Right lobe of liver (tissue), 6 donors: ENCODE measurements around the gene TMEM72. TPM values are rescaled to one million over a fixed set of nuclear protein-coding genes. Genes with fewer than 3 reads are reported as not detected.
A peak's percentile ranks its signal among the peaks of the same experiment; 100 is the strongest.

Source experiments
- ATAC-seq, 4 donors: fragments of 200-7000 bp; cut with Tn5 transposase; one replicate each; pipeline ENCODE4 v1.9.1; 2020; ENCODE audit warnings: mild to moderate bottlenecking in 4 of 4, moderate library complexity in 4 of 4
- DNase-seq, 3 donors: peaks; one replicate each; pipeline ENCODE4 v3.0.0-alpha.2; 2020
- H3K27ac ChIP-seq, 3 donors: fragments of 200-600 bp; one replicate each; pipeline ENCODE4 v1.8.0; 2022
- H3K27me3 ChIP-seq, 2 donors: fragments of 200-600 bp; one replicate each; pipeline ENCODE4 v1.8.0; 2022
- H3K36me3 ChIP-seq, 4 donors: fragments of 200-600 bp; sonication (generic) in 1 of 4; one replicate each; pipeline versions ENCODE4 v1.5.1 to v1.8.0; 2017 to 2022; ENCODE audit warnings: control low read depth in 1 of 4
- H3K4me1 ChIP-seq, 4 donors: fragments of 200-600 bp; sonication (generic) in 1 of 4; one replicate each; pipeline versions ENCODE4 v1.5.1 to v1.8.0; 2017 to 2022; ENCODE audit warnings: control low read depth in 1 of 4
- H3K4me3 ChIP-seq, 3 donors: fragments of 200-600 bp; one replicate each; pipeline ENCODE4 v1.8.0; 2022
- H3K9me3 ChIP-seq, 4 donors: fragments of 200-600 bp; sonication (generic) in 1 of 4; one replicate each; pipeline versions ENCODE4 v1.5.1 to v1.8.0; 2017 to 2022; ENCODE audit warnings: control low read depth in 1 of 4
- CTCF ChIP-seq, 4 donors: fragments of 200-600 bp in 3 of 4; fragments of 450-650 bp in 1 of 4; IDR thresholded peaks; one replicate each; pipeline versions ENCODE4 v1.5.1 to v1.8.0; 2016 to 2022; ENCODE audit warnings: antibody characterized with exemption in 4 of 4, mild to moderate bottlenecking in 2 of 4
- POLR2A ChIP-seq: fragments of 450-650 bp; IDR thresholded peaks from one replicate; pipeline ENCODE4 v1.6.1; 2017; ENCODE audit warnings: antibody characterized with exemption, mild to moderate bottlenecking
- WGBS: methylation state at CpG from one replicate; pipeline ENCODE4 v1.1.6; 2018; ENCODE audit warnings: low coverage, low lambda C conversion rate; ENCODE audit not compliant: insufficient coverage; ENCODE audit errors: missing lambda C conversion rate; 5-methylcytosine and 5-hydroxymethylcytosine counted together
- intact Hi-C, 2 donors: fragments of 100-400 bp; cut with DNase I; formaldehyde crosslinking; loops; one replicate each; pipeline versions ENCODE4 v1.11.2 to v1.14.1; 2022
- total RNA-seq, 6 experiments: library from RNA; depleted of rRNA in 2 of 6; stranded (reverse); fragments of >200 nt in 2 of 6; fragmentation: NEBNext Ultra II Directional in 3 of 6; extraction: Animal tissue kit (Norgen Biotek cat#: 25700) in 3 of 6; gene quantifications; one replicate each; pipeline versions ENCODE4 v1.1.0 to v1.2.4, GENCODE V29; 2016 to 2023
- donor health status: DM: no; HTN: yes; CAD: no.
- donor health status: DM: no; HTN: no; CAD: no.
- donor health status: DM: no; HTN: no; CAD: no.
- donor health status: DM: no; HTN: yes; CAD: no.
- donor health status: DM: no; HTN: yes; CAD: no.

TMEM72 gene
- total RNA-seq, 6 experiments from 2014 or later: not detected

- peak in 1 of 4 donors; percentile 14 for ATAC-seq
- Histone ChIP-seq H3K9me3 (no peaks in the 10 kb centered on the region), H3K4me3 (no peak overlapping the region), H3K27me3 (no peaks in the 10 kb centered on the region), H3K4me1 (peaks cover 0 to 14% (median 0%) of the 10 kb centered on the region in 4 donors), H3K36me3 (peaks cover 0 to 4% (median 0%) of the 10 kb centered on the region in 4 donors), H3K27ac (no peak overlapping the region)
- WGBS: 89% methylated on average over 9 of the region's 10 CpGs
- TF ChIP-seq CTCF (IDR thresholded peaks at IDR 0.05): no peak
- TF ChIP-seq POLR2A: no peak
- intact Hi-C loops: no loop called here
- no peak for DNase-seq
Measured at GRCh38 chr10:44950326-44951225, 39.4 kb downstream of the TMEM72 start.

- Histone ChIP-seq H3K4me1 (peaks cover 0 to 15% (median 0%) of the 10 kb centered on the region in 4 donors), H3K27ac (no peak overlapping the region), H3K36me3 (peaks cover 0 to 4% (median 0%) of the 10 kb centered on the region in 4 donors), H3K4me3 (no peak overlapping the region), H3K9me3 (no peaks in the 10 kb centered on the region), H3K27me3 (no peaks in the 10 kb centered on the region)
- DNase-seq (no peak), ATAC-seq (no peak)
- 94% methylated on average over 7 of the region's 7 CpGs for WGBS
- TF ChIP-seq POLR2A (no peak), CTCF (IDR thresholded peaks at IDR 0.05) (no peak)
- intact Hi-C loops: no loop called here
Measured at GRCh38 chr10:44951576-44952226, 40.6 kb downstream of the TMEM72 start.

GRCh38 chr10:44952779-44953231, 41.7 kb downstream of the TMEM72 start:
- no peaks in the 10 kb centered on the region for H3K27me3 ChIP-seq
- TF ChIP-seq CTCF (IDR thresholded peaks at IDR 0.05): no peak
- TF ChIP-seq POLR2A: no peak
- peaks cover 0 to 4% (median 0%) of the 10 kb centered on the region in 4 donors for H3K36me3 ChIP-seq
- no peaks in the 10 kb centered on the region for H3K9me3 ChIP-seq
- H3K4me3 ChIP-seq: no peak overlapping the region
- peaks cover 0 to 8% (median 0%) of the 10 kb centered on the region in 4 donors for H3K4me1 ChIP-seq
- intact Hi-C loops: no loop called here
- DNase-seq (no peak), ATAC-seq (no peak)
- no peak overlapping the region for H3K27ac ChIP-seq
- 82% methylated on average over 2 of the region's 2 CpGs for WGBS

- H3K27me3 ChIP-seq: no peaks in the 10 kb centered on the region
- DNase-seq (no peak), ATAC-seq (no peak)
- peaks cover 0 to 4% (median 0%) of the 10 kb centered on the region in 4 donors for H3K36me3 ChIP-seq
- H3K4me3 ChIP-seq: no peak overlapping the region
- H3K27ac ChIP-seq: no peak overlapping the region
- intact Hi-C loops: no loop called here
- TF ChIP-seq POLR2A: no peak
- no peak for TF ChIP-seq CTCF (IDR thresholded peaks at IDR 0.05)
- no peaks in the 10 kb centered on the region for H3K9me3 ChIP-seq
- peaks cover 0 to 20% (median 4%) of the 10 kb centered on the region in 4 donors for H3K4me1 ChIP-seq
Measured at GRCh38 chr10:44954042-44954441, 42.9 kb downstream of the TMEM72 start.
